H7 (cell line): ENCODE data around the gene ARID4B. TPM values are rescaled to one million over a fixed set of nuclear protein-coding genes. Genes with fewer than 3 reads are reported as not detected.

Experiments
- DNase-seq: peaks from one replicate; pipeline ENCODE4 v3.0.0; 2012
- H3K27me3 ChIP-seq: 2 replicates; pipeline ENCODE4 v1.6.0; 2011; ENCODE audit warnings: mild to moderate bottlenecking, low read length; ENCODE audit not compliant: control insufficient read depth, insufficient read depth
- H3K36me3 ChIP-seq: replicated peaks from 2 replicates; pipeline ENCODE4 v1.5.1; 2011; ENCODE audit warnings: low read length; ENCODE audit not compliant: control insufficient read depth, insufficient read depth
- H3K4me3 ChIP-seq: 2 replicates; pipeline ENCODE4 v1.5.1; 2011; ENCODE audit warnings: low read depth, mild to moderate bottlenecking, control low read depth, low read length, moderate library complexity; ENCODE audit not compliant: insufficient read depth
- total RNA-seq: library from RNA; depleted of rRNA; stranded (reverse); fragments of >200 nt; shearing (Covaris generic); gene quantifications from 2 replicates; pipeline ENCODE4 v1.2.3, GENCODE V29; 2014

The ARID4B gene
- total RNA-seq, 1 experiment from 2014 or later, result 16.0 TPM

GRCh38 chr1:235254721-235255120 is 73.3 kb downstream of the ARID4B start:
- DNase-seq, result no peak
- no peak overlapping the region for H3K4me3 ChIP-seq
- H3K36me3 ChIP-seq, result peaks cover 1% of the 10 kb centered on the region
- H3K27me3 ChIP-seq, result no peaks in the 10 kb centered on the region

- Histone ChIP-seq H3K27me3 (no peaks in the 10 kb centered on the region), H3K4me3 (no peak overlapping the region), H3K36me3 (peaks cover 1% of the 10 kb centered on the region)
- DNase-seq, result peak; percentile 52
Observed at GRCh38 chr1:235253219-235253962, 74.6 kb downstream of the ARID4B start.

GRCh38 chr1:235250430-235250829 is 77.5 kb downstream of the ARID4B start:
- no peaks in the 10 kb centered on the region for H3K27me3 ChIP-seq
- no peak overlapping the region for H3K4me3 ChIP-seq
- peaks cover 1% of the 10 kb centered on the region for H3K36me3 ChIP-seq
- DNase-seq, result no peak

- DNase-seq, result no peak
- H3K27me3 ChIP-seq, result no peaks in the 10 kb centered on the region
- H3K4me3 ChIP-seq, result no peak overlapping the region
- H3K36me3 ChIP-seq, result peaks cover 1% of the 10 kb centered on the region
Observed at GRCh38 chr1:235246022-235246948, 81.7 kb downstream of the ARID4B start.

- Histone ChIP-seq H3K27me3 (no peaks in the 10 kb centered on the region), H3K36me3 (no peaks in the 10 kb centered on the region; the same call in 1 of the 2 replicates), H3K4me3 (no peak overlapping the region)
- no peak for DNase-seq
Observed at GRCh38 chr1:235244974-235245592, 82.9 kb downstream of the ARID4B start.

- no peak for DNase-seq
- H3K27me3 ChIP-seq, result no peaks in the 10 kb centered on the region
- no peak overlapping the region for H3K4me3 ChIP-seq
- no peaks in the 10 kb centered on the region; the same call in none of the 2 replicates for H3K36me3 ChIP-seq
Observed at GRCh38 chr1:235240960-235241359, 87.0 kb downstream of the ARID4B start.

- H3K4me3 ChIP-seq, result no peak overlapping the region
- no peaks in the 10 kb centered on the region for H3K27me3 ChIP-seq
- no peak for DNase-seq
- H3K36me3 ChIP-seq, result no peaks in the 10 kb centered on the region; the same call in 1 of the 2 replicates
Observed at GRCh38 chr1:235239851-235240250, 88.1 kb downstream of the ARID4B start.

- DNase-seq, result no peak
- Histone ChIP-seq H3K27me3 (no peaks in the 10 kb centered on the region), H3K36me3 (no peaks in the 10 kb centered on the region; the same call in 1 of the 2 replicates), H3K4me3 (no peak overlapping the region)
Observed at GRCh38 chr1:235238558-235238957, 89.4 kb downstream of the ARID4B start.

GRCh38 chr1:235236128-235236527 is 91.9 kb downstream of the ARID4B start:
- DNase-seq, result no peak
- no peak overlapping the region for H3K4me3 ChIP-seq
- H3K36me3 ChIP-seq, result no peaks in the 10 kb centered on the region; the same call in 1 of the 2 replicates
- H3K27me3 ChIP-seq, result no peaks in the 10 kb centered on the region

GRCh38 chr1:235229868-235230267 is 98.1 kb downstream of the ARID4B start:
- no peak overlapping the region for H3K4me3 ChIP-seq
- H3K36me3 ChIP-seq, result peaks cover 4% of the 10 kb centered on the region
- no peak for DNase-seq
- H3K27me3 ChIP-seq, result no peaks in the 10 kb centered on the region

- Histone ChIP-seq H3K4me3 (no peak overlapping the region), H3K36me3 (peaks cover 4% of the 10 kb centered on the region; the same call in 1 of the 2 replicates), H3K27me3 (no peaks in the 10 kb centered on the region)
- no peak for DNase-seq
Observed at GRCh38 chr1:235227414-235227813, 100.6 kb downstream of the ARID4B start.

GRCh38 chr1:235226933-235227332 is 101.0 kb downstream of the ARID4B start:
- no peaks in the 10 kb centered on the region for H3K27me3 ChIP-seq
- no peak overlapping the region for H3K4me3 ChIP-seq
- peaks cover 4% of the 10 kb centered on the region; the same call in 1 of the 2 replicates for H3K36me3 ChIP-seq
- no peak for DNase-seq

GRCh38 chr1:235225299-235225698 is 102.7 kb downstream of the ARID4B start:
- DNase-seq, result no peak
- Histone ChIP-seq H3K27me3 (no peaks in the 10 kb centered on the region), H3K36me3 (peaks cover 8% of the 10 kb centered on the region; the same call in 1 of the 2 replicates), H3K4me3 (no peak overlapping the region)

- H3K36me3 ChIP-seq, result peaks cover 4% of the 10 kb centered on the region; the same call in 1 of the 2 replicates
- H3K27me3 ChIP-seq, result no peaks in the 10 kb centered on the region
- H3K4me3 ChIP-seq, result no peak overlapping the region
- DNase-seq, result no peak
Observed at GRCh38 chr1:235221653-235222375, 106.2 kb downstream of the ARID4B start.
